Measurements from ENCODE around the gene FAAP20. TPM values are rescaled to one million over a fixed set of nuclear protein-coding genes. Genes with fewer than 3 reads are reported as not detected.

The FAAP20 gene
- total RNA-seq, 1 experiment from 2014 or later: 20.1 TPM

- no peaks in the 10 kb centered on the region for H3K79me2 ChIP-seq (ENCODE audit: low read length)
- no peak overlapping the region for H2AFZ ChIP-seq (ENCODE audit: low read length)
- H3K4me1 ChIP-seq (ENCODE audit: low read length): no peaks in the 10 kb centered on the region
- H3K9me3 ChIP-seq (ENCODE audit: low read length): no peaks in the 10 kb centered on the region
- H3K9me2 ChIP-seq (replicated peaks; ENCODE audit: insufficient read depth, low read length): no peaks in the 10 kb centered on the region
- H4K20me1 ChIP-seq (ENCODE audit: insufficient read depth, low read depth, low read length): no peaks in the 10 kb centered on the region
- H3K4me3 ChIP-seq (ENCODE audit: low read length): no peak overlapping the region
- DNase-seq: no peak
- H3K4me2 ChIP-seq (ENCODE audit: low read depth, low read length, poor library complexity, severe bottlenecking): no peak overlapping the region
- no peak overlapping the region for H3K9ac ChIP-seq (ENCODE audit: low read length)
- H3K27me3 ChIP-seq (ENCODE audit: low read length): no peaks in the 10 kb centered on the region
- no peak overlapping the region for H3K27ac ChIP-seq (ENCODE audit: low read length)
- H3K36me3 ChIP-seq (ENCODE audit: insufficient read depth, low read length): no peaks in the 10 kb centered on the region
Measured at GRCh38 chr1:2141025-2141424, 53.5 kb downstream of the FAAP20 start.

Other genes with a start within 250 kb of the FAAP20 start
- gene CFAP74, start 191.0 kb downstream of the FAAP20 start, total RNA-seq (2014; rRNA removed; shearing (Covaris generic); ENCODE audit: low replicate concordance): not detected in 2 replicates
- gene GABRD, start 175.4 kb downstream of the FAAP20 start, total RNA-seq (2014; rRNA removed; shearing (Covaris generic); ENCODE audit: low replicate concordance): not detected in 2 replicates
- not detected in 2 replicates for gene PRKCZ, start 144.4 kb downstream of the FAAP20 start, total RNA-seq (2014; rRNA removed; shearing (Covaris generic); ENCODE audit: low replicate concordance)
- 1.7 and 2.4 TPM in 2 replicates for gene SKI, start 33.5 kb upstream of the FAAP20 start, total RNA-seq (2014; rRNA removed; shearing (Covaris generic); ENCODE audit: low replicate concordance)
- gene MORN1, start 196.8 kb upstream of the FAAP20 start, total RNA-seq (2014; rRNA removed; shearing (Covaris generic); ENCODE audit: low replicate concordance): 6.2 and 9.8 TPM in 2 replicates
- gene RER1, start 197.1 kb upstream of the FAAP20 start, total RNA-seq (2014; rRNA removed; shearing (Covaris generic); ENCODE audit: low replicate concordance): 57.2 and 108 TPM in 2 replicates
- gene PEX10, start 217.8 kb upstream of the FAAP20 start, total RNA-seq (2014; rRNA removed; shearing (Covaris generic); ENCODE audit: low replicate concordance): 21.4 and 32.4 TPM in 2 replicates